Right lobe of liver (tissue), 4 donors: ENCODE data around the gene A3GALT2.

Source experiments
- POLR2A ChIP-seq: fragments of 450-650 bp; IDR thresholded peaks from one replicate; pipeline ENCODE4 v1.6.1; 2017; ENCODE audit warnings: antibody characterized with exemption, mild to moderate bottlenecking
- TF ChIP-seq, protein P1 (sequence below), 4 donors: fragments of 200-600 bp in 3 of 4; fragments of 450-650 bp in 1 of 4; IDR thresholded peaks; one replicate each; pipeline versions ENCODE4 v1.5.1 to v1.8.0; 2016 to 2022; ENCODE audit warnings: antibody characterized with exemption in 4 of 4, mild to moderate bottlenecking in 2 of 4
- donor health status: DM: no; HTN: no; CAD: no.
- donor health status: DM: no; HTN: no; CAD: no.
- donor health status: DM: no; HTN: yes; CAD: no.

DNA sequence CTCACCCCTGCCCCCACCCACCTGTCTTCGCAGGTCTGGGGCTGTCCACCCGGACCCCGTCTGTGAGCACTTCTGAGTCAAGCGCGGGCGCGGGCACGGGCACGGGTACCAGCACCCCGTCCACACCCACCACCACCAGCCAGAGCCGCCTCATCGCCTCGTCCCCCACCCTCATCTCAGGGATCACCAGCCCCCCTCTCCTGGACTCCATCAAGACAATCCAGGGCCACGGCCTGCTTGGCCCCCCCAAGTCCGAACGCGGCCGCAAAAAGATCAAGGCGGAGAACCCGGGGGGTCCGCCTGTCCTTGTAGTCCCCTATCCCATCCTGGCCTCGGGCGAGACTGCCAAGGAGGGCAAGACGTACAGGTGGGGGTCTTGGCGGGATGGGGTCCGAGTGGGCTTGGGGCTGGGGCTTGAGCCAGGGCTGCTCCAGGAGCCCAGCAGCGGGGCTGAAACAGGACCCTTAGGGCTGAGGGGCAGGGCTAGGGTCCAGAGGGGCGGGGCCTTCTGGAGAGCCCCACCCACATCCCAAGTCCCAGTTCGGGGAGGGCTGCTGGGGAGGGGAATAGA lies 40.7 kb downstream of the A3GALT2 start:
- TF ChIP-seq, protein P1, sequence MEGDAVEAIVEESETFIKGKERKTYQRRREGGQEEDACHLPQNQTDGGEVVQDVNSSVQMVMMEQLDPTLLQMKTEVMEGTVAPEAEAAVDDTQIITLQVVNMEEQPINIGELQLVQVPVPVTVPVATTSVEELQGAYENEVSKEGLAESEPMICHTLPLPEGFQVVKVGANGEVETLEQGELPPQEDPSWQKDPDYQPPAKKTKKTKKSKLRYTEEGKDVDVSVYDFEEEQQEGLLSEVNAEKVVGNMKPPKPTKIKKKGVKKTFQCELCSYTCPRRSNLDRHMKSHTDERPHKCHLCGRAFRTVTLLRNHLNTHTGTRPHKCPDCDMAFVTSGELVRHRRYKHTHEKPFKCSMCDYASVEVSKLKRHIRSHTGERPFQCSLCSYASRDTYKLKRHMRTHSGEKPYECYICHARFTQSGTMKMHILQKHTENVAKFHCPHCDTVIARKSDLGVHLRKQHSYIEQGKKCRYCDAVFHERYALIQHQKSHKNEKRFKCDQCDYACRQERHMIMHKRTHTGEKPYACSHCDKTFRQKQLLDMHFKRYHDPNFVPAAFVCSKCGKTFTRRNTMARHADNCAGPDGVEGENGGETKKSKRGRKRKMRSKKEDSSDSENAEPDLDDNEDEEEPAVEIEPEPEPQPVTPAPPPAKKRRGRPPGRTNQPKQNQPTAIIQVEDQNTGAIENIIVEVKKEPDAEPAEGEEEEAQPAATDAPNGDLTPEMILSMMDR (IDR thresholded peaks at IDR 0.05) = no peak
- no peak for TF ChIP-seq POLR2A
